Measurements from ENCODE around the gene LSM3. TPM values are rescaled to one million over a fixed set of nuclear protein-coding genes. Genes with fewer than 3 reads are reported as not detected.

Gene LSM3
- total RNA-seq, 1 donor from 2014 or later, result 8.3 TPM

- DNase-seq (ENCODE audit: low read depth in 2 of 2), result no peak
These were observed 20.7 kb upstream of the LSM3 start for GRCh38 chr3:14157951-14158350.

- no peak for DNase-seq (ENCODE audit: low read depth in 2 of 2)
These were observed 20.2 kb upstream of the LSM3 start for GRCh38 chr3:14158370-14158769.

- no peak for DNase-seq (ENCODE audit: low read depth in 2 of 2)
These were observed 19.2 kb upstream of the LSM3 start for GRCh38 chr3:14159426-14159825.

- no peak for DNase-seq (ENCODE audit: low read depth in 2 of 2)
These were observed 17.3 kb upstream of the LSM3 start for GRCh38 chr3:14161282-14161681.

GRCh38 chr3:14162178-14162577, 16.4 kb upstream of the LSM3 start:
- DNase-seq (ENCODE audit: low read depth in 2 of 2), result no peak

GRCh38 chr3:14166877-14167603, 11.6 kb upstream of the LSM3 start:
- peak in 1 of 2 donors; percentile 13 for DNase-seq (ENCODE audit: low read depth in 2 of 2)

- no peak for DNase-seq (ENCODE audit: low read depth in 2 of 2)
These were observed 9.2 kb upstream of the LSM3 start for GRCh38 chr3:14169435-14169834.

- DNase-seq (ENCODE audit: low read depth in 2 of 2), result no peak
These were observed 8.7 kb upstream of the LSM3 start for GRCh38 chr3:14169871-14170270.

- peak in 1 of 2 donors; percentile 63 for DNase-seq (ENCODE audit: low read depth in 2 of 2)
These were observed 8.0 kb upstream of the LSM3 start for GRCh38 chr3:14170531-14171159.

- DNase-seq (ENCODE audit: low read depth in 2 of 2), result no peak
These were observed 6.1 kb upstream of the LSM3 start for GRCh38 chr3:14172496-14172895.

- no peak for DNase-seq (ENCODE audit: low read depth in 2 of 2)
These were observed 4.1 kb upstream of the LSM3 start for GRCh38 chr3:14174483-14174882.

- no peak for DNase-seq (ENCODE audit: low read depth in 2 of 2)
These were observed 3.1 kb upstream of the LSM3 start for GRCh38 chr3:14175383-14176037.

GRCh38 chr3:14177580-14178246, 904 bp upstream of the LSM3 start:
- DNase-seq (ENCODE audit: low read depth in 2 of 2), result peak in 1 of 2 donors; percentile 21

GRCh38 chr3:14179114-14179465, 473 bp downstream of the LSM3 start:
- no peak for DNase-seq (ENCODE audit: low read depth in 2 of 2)

- DNase-seq (ENCODE audit: low read depth in 2 of 2), result no peak
These were observed 1.2 kb downstream of the LSM3 start for GRCh38 chr3:14179795-14180194.

- DNase-seq (ENCODE audit: low read depth in 2 of 2), result no peak
These were observed 2.6 kb downstream of the LSM3 start for GRCh38 chr3:14181253-14181652.

- no peak for DNase-seq (ENCODE audit: low read depth in 2 of 2)
These were observed 4.5 kb downstream of the LSM3 start for GRCh38 chr3:14183015-14183577.

GRCh38 chr3:14186854-14187458, 8.3 kb downstream of the LSM3 start:
- DNase-seq (ENCODE audit: low read depth in 2 of 2), result no peak

GRCh38 chr3:14188041-14188754, 9.6 kb downstream of the LSM3 start:
- no peak for DNase-seq (ENCODE audit: low read depth in 2 of 2)

- DNase-seq (ENCODE audit: low read depth in 2 of 2), result no peak
These were observed 16.2 kb downstream of the LSM3 start for GRCh38 chr3:14194865-14195264.

- DNase-seq (ENCODE audit: low read depth in 2 of 2), result no peak
These were observed 21.0 kb downstream of the LSM3 start for GRCh38 chr3:14199641-14200040.

Data from dermis microvascular lymphatic vessel endothelial cell (primary cell).